Activated T-cell treated with anti-CD3 and anti-CD28 coated beads, Interleukin-2, amount 50 U/mL, for 24 hours (primary cell): ENCODE data around the gene E2F1.
A peak's percentile ranks its signal among the peaks of the same experiment; 100 is the strongest.
"Not testable (repeated sequence)": the region's sequence is repeated elsewhere in the genome, so short reads cannot be mapped to it uniquely, and the experiment has no call there.

Source experiments
- DNase-seq: peaks from one replicate; pipeline ENCODE4 v3.0.0-alpha.2; 2020
- H3K27ac Mint-ChIP-seq: 2 replicates; pipeline ENCODE4 v1.8.0; 2020; ENCODE audit warnings: mild to moderate bottlenecking, mixed read lengths
- H3K27me3 Mint-ChIP-seq: 2 replicates; pipeline ENCODE4 v1.8.0; 2020; ENCODE audit warnings: mixed read lengths
- H3K36me3 Mint-ChIP-seq: 2 replicates; pipeline ENCODE4 v1.8.0; 2020; ENCODE audit warnings: low read depth, mixed read lengths
- H3K4me1 Mint-ChIP-seq: 2 replicates; pipeline ENCODE4 v1.8.0; 2020; ENCODE audit warnings: low read depth, mixed read lengths
- H3K4me3 Mint-ChIP-seq: 2 replicates; pipeline ENCODE4 v1.8.0; 2020; ENCODE audit warnings: mild to moderate bottlenecking, moderate library complexity, mixed read lengths
- H3K9me3 Mint-ChIP-seq: 2 replicates; pipeline ENCODE4 v1.8.0; 2020; ENCODE audit warnings: mixed read lengths

E2F1 gene

GRCh38 chr20:33654680-33655161, 31.5 kb downstream of the E2F1 start:
- H3K4me3 Mint-ChIP-seq, result no peak overlapping the region
- H3K4me1 Mint-ChIP-seq, result peaks cover 41% of the 10 kb centered on the region
- peak overlapping the region; percentile 29 for H3K27ac Mint-ChIP-seq
- no peaks in the 10 kb centered on the region for H3K27me3 Mint-ChIP-seq
- H3K9me3 Mint-ChIP-seq, result no peaks in the 10 kb centered on the region
- no peak for DNase-seq
- H3K36me3 Mint-ChIP-seq, result peaks cover 6% of the 10 kb centered on the region

GRCh38 chr20:33653900-33654596, 32.1 kb downstream of the E2F1 start:
- Mint-ChIP-seq H3K4me1 (peaks cover 47% of the 10 kb centered on the region), H3K27me3 (no peaks in the 10 kb centered on the region), H3K4me3 (no peak overlapping the region), H3K9me3 (no peaks in the 10 kb centered on the region), H3K27ac (no peak overlapping the region), H3K36me3 (peaks cover 4% of the 10 kb centered on the region)
- DNase-seq, result no peak

GRCh38 chr20:33653218-33653899, 32.8 kb downstream of the E2F1 start:
- Mint-ChIP-seq H3K36me3 (peaks cover 1% of the 10 kb centered on the region), H3K4me3 (no peak overlapping the region), H3K4me1 (peaks cover 53% of the 10 kb centered on the region), H3K27me3 (no peaks in the 10 kb centered on the region), H3K9me3 (no peaks in the 10 kb centered on the region), H3K27ac (peak overlapping the region; percentile 88)
- peak; percentile 59 for DNase-seq

GRCh38 chr20:33651562-33652048, 34.6 kb downstream of the E2F1 start:
- Mint-ChIP-seq H3K9me3 (no peaks in the 10 kb centered on the region), H3K27me3 (no peaks in the 10 kb centered on the region), H3K27ac (peak overlapping the region; percentile 88), H3K4me3 (no peak overlapping the region), H3K4me1 (peaks cover 62% of the 10 kb centered on the region), H3K36me3 (peaks cover 4% of the 10 kb centered on the region)
- DNase-seq, result no peak

- Mint-ChIP-seq H3K9me3 (no peaks in the 10 kb centered on the region), H3K4me1 (peaks cover 62% of the 10 kb centered on the region), H3K27ac (peak overlapping the region; percentile 88)
Observed at GRCh38 chr20:33650753-33651561, 35.2 kb downstream of the E2F1 start.

GRCh38 chr20:33650111-33650752, 36.0 kb downstream of the E2F1 start:
- peaks cover 62% of the 10 kb centered on the region for H3K4me1 Mint-ChIP-seq

More at GRCh38 chr20:33650753-33651561, 35.2 kb downstream of the E2F1 start:
- Mint-ChIP-seq H3K36me3 (peaks cover 7% of the 10 kb centered on the region), H3K27me3 (no peaks in the 10 kb centered on the region), H3K4me3 (no peak overlapping the region)
- DNase-seq, result no peak

GRCh38 chr20:33649201-33649681, 36.9 kb downstream of the E2F1 start:
- peaks cover 62% of the 10 kb centered on the region for H3K4me1 Mint-ChIP-seq
- no peaks in the 10 kb centered on the region for H3K27me3 Mint-ChIP-seq
- no peak overlapping the region for H3K4me3 Mint-ChIP-seq
- H3K27ac Mint-ChIP-seq, result peak overlapping the region; percentile 26
- DNase-seq, result no peak
- H3K36me3 Mint-ChIP-seq, result peaks cover 24% of the 10 kb centered on the region
- no peaks in the 10 kb centered on the region for H3K9me3 Mint-ChIP-seq

More at GRCh38 chr20:33650111-33650752, 36.0 kb downstream of the E2F1 start:
- H3K36me3 Mint-ChIP-seq, result peaks cover 14% of the 10 kb centered on the region
- no peak for DNase-seq
- no peak overlapping the region for H3K27ac Mint-ChIP-seq
- no peak overlapping the region for H3K4me3 Mint-ChIP-seq
- no peaks in the 10 kb centered on the region for H3K27me3 Mint-ChIP-seq
- H3K9me3 Mint-ChIP-seq, result no peaks in the 10 kb centered on the region

- no peak for DNase-seq
- H3K27ac Mint-ChIP-seq, result no peak overlapping the region
- no peaks in the 10 kb centered on the region for H3K9me3 Mint-ChIP-seq
- peaks cover 24% of the 10 kb centered on the region for H3K36me3 Mint-ChIP-seq
- H3K27me3 Mint-ChIP-seq, result no peaks in the 10 kb centered on the region
- H3K4me3 Mint-ChIP-seq, result no peak overlapping the region
- peaks cover 55% of the 10 kb centered on the region for H3K4me1 Mint-ChIP-seq
Observed at GRCh38 chr20:33648396-33649004, 37.7 kb downstream of the E2F1 start.

GRCh38 chr20:33647603-33648395, 38.4 kb downstream of the E2F1 start:
- Mint-ChIP-seq H3K27ac (peak overlapping the region; percentile 16), H3K9me3 (no peaks in the 10 kb centered on the region), H3K27me3 (no peaks in the 10 kb centered on the region), H3K4me3 (no peak overlapping the region), H3K4me1 (peaks cover 48% of the 10 kb centered on the region), H3K36me3 (peaks cover 29% of the 10 kb centered on the region)
- DNase-seq, result no peak

- H3K4me3 Mint-ChIP-seq, result not testable (repeated sequence)
Observed at GRCh38 chr20:33646959-33647602, 39.1 kb downstream of the E2F1 start.

GRCh38 chr20:33646191-33646590, 40.0 kb downstream of the E2F1 start:
- Mint-ChIP-seq H3K27ac (no peak overlapping the region), H3K36me3 (peaks cover 37% of the 10 kb centered on the region), H3K27me3 (no peaks in the 10 kb centered on the region), H3K4me1 (peaks cover 32% of the 10 kb centered on the region), H3K4me3 (no peak overlapping the region), H3K9me3 (no peaks in the 10 kb centered on the region)
- no peak for DNase-seq

More at GRCh38 chr20:33646959-33647602, 39.1 kb downstream of the E2F1 start:
- not testable (repeated sequence) for DNase-seq, H3K27me3 Mint-ChIP-seq, H3K9me3 Mint-ChIP-seq, H3K27ac Mint-ChIP-seq
- Mint-ChIP-seq H3K36me3 (peaks cover 34% of the 10 kb centered on the region), H3K4me1 (peaks cover 41% of the 10 kb centered on the region)

GRCh38 chr20:33645396-33645795, 40.8 kb downstream of the E2F1 start:
- no peaks in the 10 kb centered on the region for H3K9me3 Mint-ChIP-seq
- peaks cover 45% of the 10 kb centered on the region for H3K36me3 Mint-ChIP-seq
- DNase-seq, result no peak
- H3K27me3 Mint-ChIP-seq, result no peaks in the 10 kb centered on the region
- H3K4me3 Mint-ChIP-seq, result no peak overlapping the region
- peaks cover 27% of the 10 kb centered on the region for H3K4me1 Mint-ChIP-seq
- peak overlapping the region; percentile 30 for H3K27ac Mint-ChIP-seq

- DNase-seq, result no peak
- Mint-ChIP-seq H3K9me3 (no peaks in the 10 kb centered on the region), H3K36me3 (peaks cover 49% of the 10 kb centered on the region), H3K27ac (no peak overlapping the region), H3K4me3 (no peak overlapping the region), H3K4me1 (peaks cover 25% of the 10 kb centered on the region), H3K27me3 (no peaks in the 10 kb centered on the region)
Observed at GRCh38 chr20:33645072-33645358, 41.2 kb downstream of the E2F1 start.
